H9 (cell line): ENCODE results near the gene CD151. TPM values are rescaled to one million over a fixed set of nuclear protein-coding genes. Genes with fewer than 3 reads are reported as not detected.

Experiments used
- DNase-seq: peaks from one replicate; pipeline ENCODE4 v3.0.0-alpha.2; 2017
- H2AFZ ChIP-seq: one replicate; pipeline ENCODE4 v1.6.1; 2013; ENCODE audit warnings: mild to moderate bottlenecking, low read length, control low read depth, moderate library complexity
- H2AK5ac ChIP-seq: 2 replicates; pipeline ENCODE4 v1.6.1; 2013; ENCODE audit warnings: low read length, control low read depth, mixed read lengths; ENCODE audit not compliant: insufficient read length
- H2BK120ac ChIP-seq: one replicate; pipeline ENCODE4 v1.6.1; 2013; ENCODE audit warnings: low read depth, mild to moderate bottlenecking, low read length, control low read depth, inconsistent platforms; ENCODE audit not compliant: poor library complexity, severe bottlenecking
- H2BK12ac ChIP-seq: 2 replicates; pipeline ENCODE4 v1.6.1; 2013; ENCODE audit warnings: low read length, control low read depth, mixed read lengths, low read depth; ENCODE audit not compliant: insufficient read length
- H2BK15ac ChIP-seq: 2 replicates; pipeline ENCODE4 v1.6.1; 2013; ENCODE audit warnings: low read depth, low read length, control low read depth
- H2BK20ac ChIP-seq: one replicate; pipeline ENCODE4 v1.6.1; 2013; ENCODE audit warnings: low read depth, mild to moderate bottlenecking, low read length, control low read depth, inconsistent platforms; ENCODE audit not compliant: poor library complexity, severe bottlenecking
- H2BK5ac ChIP-seq: 2 replicates; pipeline ENCODE4 v1.6.1; 2013; ENCODE audit warnings: low read length, control low read depth, mixed read lengths; ENCODE audit not compliant: insufficient read length
- H3K14ac ChIP-seq: 2 replicates; pipeline ENCODE4 v1.6.1; 2013; ENCODE audit warnings: low read length, control low read depth; ENCODE audit not compliant: insufficient read depth
- H3K18ac ChIP-seq: 2 replicates; pipeline ENCODE4 v1.6.1; 2013; ENCODE audit warnings: low read depth, mild to moderate bottlenecking, mixed read lengths, low read length, control low read depth; ENCODE audit not compliant: insufficient read length
- H3K23ac ChIP-seq: 2 replicates; pipeline ENCODE4 v1.6.1; 2013; ENCODE audit warnings: low read length, control low read depth, mixed read lengths, low read depth; ENCODE audit not compliant: insufficient read length
- H3K23me2 ChIP-seq: 2 replicates; pipeline ENCODE4 v1.6.1; 2013; ENCODE audit warnings: low read depth, mild to moderate bottlenecking, mixed read lengths, low read length, control low read depth; ENCODE audit not compliant: insufficient read length, poor library complexity, severe bottlenecking
- H3K27ac ChIP-seq: 2 replicates; pipeline ENCODE4 v1.5.1; 2013; ENCODE audit warnings: low read length, control low read depth, mixed read lengths, low read depth; ENCODE audit not compliant: insufficient read length
- H3K27me3 ChIP-seq: 2 replicates; pipeline ENCODE4 v1.6.1; 2013; ENCODE audit warnings: low read length, control low read depth, inconsistent platforms; ENCODE audit not compliant: insufficient read depth
- H3K4ac ChIP-seq: 2 replicates; pipeline ENCODE4 v1.6.1; 2013; ENCODE audit warnings: low read depth, mild to moderate bottlenecking, control low read depth, inconsistent platforms, low read length, moderate library complexity
- H3K4me1 ChIP-seq: 2 replicates; pipeline ENCODE4 v1.6.1; 2013; ENCODE audit warnings: low read length, control low read depth, inconsistent platforms; ENCODE audit not compliant: insufficient read depth
- H3K4me2 ChIP-seq: 2 replicates; pipeline ENCODE4 v1.6.1; 2013; ENCODE audit warnings: low read length, control low read depth, mixed read lengths; ENCODE audit not compliant: insufficient read length, insufficient read depth
- H3K56ac ChIP-seq: 2 replicates; pipeline ENCODE4 v1.6.1; 2013; ENCODE audit warnings: low read depth, mild to moderate bottlenecking, mixed read lengths, low read length, control low read depth; ENCODE audit not compliant: insufficient read length
- H3K79me1 ChIP-seq: 2 replicates; pipeline ENCODE4 v1.6.1; 2013; ENCODE audit warnings: low read depth, mild to moderate bottlenecking, moderate library complexity, low read length, control low read depth, inconsistent platforms; ENCODE audit not compliant: insufficient read depth, poor library complexity, severe bottlenecking
- H3K79me2 ChIP-seq: 2 replicates; pipeline ENCODE4 v1.6.1; 2013; ENCODE audit warnings: low read length, control low read depth, inconsistent platforms; ENCODE audit not compliant: insufficient read depth
- H3K9ac ChIP-seq: 2 replicates; pipeline ENCODE4 v1.6.1; 2013; ENCODE audit warnings: low read length, control low read depth, mixed read lengths; ENCODE audit not compliant: insufficient read length; ENCODE audit errors: extremely low read depth
- H3K9me3 ChIP-seq: one replicate; pipeline ENCODE4 v1.6.1; 2013; ENCODE audit warnings: low read depth, low read length, inconsistent platforms; ENCODE audit not compliant: control insufficient read depth
- H3T11ph ChIP-seq: one replicate; pipeline ENCODE4 v1.6.1; 2013; ENCODE audit warnings: mild to moderate bottlenecking, low read length, control low read depth, inconsistent platforms
- H4K20me1 ChIP-seq: one replicate; pipeline ENCODE4 v1.6.1; 2013; ENCODE audit not compliant: control insufficient read depth, insufficient read length, insufficient read depth
- H4K5ac ChIP-seq: 2 replicates; pipeline ENCODE4 v1.6.1; 2013; ENCODE audit warnings: low read depth, mild to moderate bottlenecking, mixed read lengths, low read length, control low read depth; ENCODE audit not compliant: insufficient read length
- H4K8ac ChIP-seq: replicated peaks from 2 replicates; pipeline ENCODE4 v1.6.1; 2013; ENCODE audit warnings: low read length, control low read depth, mixed read lengths, low read depth; ENCODE audit not compliant: insufficient read length
- H4K91ac ChIP-seq: 2 replicates; pipeline ENCODE4 v1.6.1; 2013; ENCODE audit warnings: low read depth, mild to moderate bottlenecking, moderate library complexity, mixed read lengths, low read length, control low read depth; ENCODE audit not compliant: insufficient read length
- H3K27ac Mint-ChIP-seq, 3 experiments: 2 replicates in 2 of 3; 3 replicates in 1 of 3; pipeline ENCODE4 v1.8.0; 2020 to 2021; ENCODE audit warnings: mixed read lengths in 3 of 3, mild to moderate bottlenecking in 1 of 3, moderate library complexity in 1 of 3
- H3K27me3 Mint-ChIP-seq: 2 replicates; pipeline ENCODE4 v1.8.0; 2021; ENCODE audit warnings: low read depth, mild to moderate bottlenecking, moderate library complexity, mixed read lengths
- H3K36me3 Mint-ChIP-seq, 3 experiments: 2 replicates in 2 of 3; 3 replicates in 1 of 3; pipeline ENCODE4 v1.8.0; 2020 to 2021; ENCODE audit warnings: low read depth in 3 of 3, mixed read lengths in 3 of 3; ENCODE audit not compliant: insufficient read depth in 1 of 3
- H3K4me1 Mint-ChIP-seq, 2 experiments: 2 replicates each; pipeline ENCODE4 v1.8.0; 2020; ENCODE audit warnings: mixed read lengths in 2 of 2
- H3K4me3 Mint-ChIP-seq, 2 experiments: 2 replicates in 1 of 2; 3 replicates in 1 of 2; pipeline ENCODE4 v1.8.0; 2020 to 2021; ENCODE audit warnings: mild to moderate bottlenecking in 2 of 2, mixed read lengths in 2 of 2, moderate library complexity in 1 of 2
- H3K9me3 Mint-ChIP-seq, 2 experiments: 2 replicates in 1 of 2; 3 replicates in 1 of 2; pipeline ENCODE4 v1.8.0; 2020; ENCODE audit warnings: mild to moderate bottlenecking in 2 of 2, mixed read lengths in 2 of 2, moderate library complexity in 1 of 2
- CTCF ChIP-seq: fragments of 200-600 bp; sonication (generic); conservative IDR thresholded peaks from 3 replicates; pipeline ENCODE4 v1.8.0; 2021; ENCODE audit warnings: antibody characterized with exemption, mild to moderate bottlenecking
- WGBS: extraction: QIAGEN DNeasy Blood & Tissue Kit; methylation state at CpG from one replicate; pipeline ENCODE4 v1.1.7; 2013; ENCODE audit warnings: missing lambda C conversion rate, low lambda C conversion rate, mixed read lengths; ENCODE audit not compliant: insufficient read length; ENCODE audit errors: extremely low coverage; 5-methylcytosine and 5-hydroxymethylcytosine counted together
- total RNA-seq: library from RNA; stranded (reverse); gene quantifications from 2 replicates; pipeline ENCODE4 v1.2.1, GENCODE V29; 2021

CD151 gene
- total RNA-seq, 1 experiment from 2014 or later, result 138 TPM

GRCh38 chr11:869399-870126, 36.8 kb downstream of the CD151 start:
- Mint-ChIP-seq H3K27ac (peak overlapping the region in 1 of 3 experiments; percentile 52; a peak in 1 of 7 replicates), H3K9me3 (no peaks in the 10 kb centered on the region), H3K4me3 (no peak overlapping the region), H3K4me1 (peaks cover 4 to 8% of the 10 kb centered on the region in 2 experiments), H3K36me3 (peaks cover 8 to 34% (median 28%) of the 10 kb centered on the region in 3 experiments), H3K27me3 (peaks cover 3% of the 10 kb centered on the region; the same call in 1 of the 2 replicates)
- no peaks in the 10 kb centered on the region for H3K23me2 ChIP-seq
- no peak overlapping the region for H2AK5ac ChIP-seq
- no peak overlapping the region for H4K91ac ChIP-seq
- H3K9ac ChIP-seq, result no peak overlapping the region
- no peak overlapping the region for H3K14ac ChIP-seq
- no peak overlapping the region for H2BK20ac ChIP-seq
- no peak overlapping the region for H3K18ac ChIP-seq
- H3K23ac ChIP-seq, result no peak overlapping the region
- H3K4ac ChIP-seq, result no peak overlapping the region
- H3K4me2 ChIP-seq, result no peak overlapping the region
- no peak overlapping the region for H3K27ac ChIP-seq
- no peak overlapping the region for H2AFZ ChIP-seq
- H3T11ph ChIP-seq, result no peak overlapping the region
- H4K5ac ChIP-seq, result no peak overlapping the region
- no peak overlapping the region for H2BK5ac ChIP-seq
- no peaks in the 10 kb centered on the region for H4K20me1 ChIP-seq
- H3K56ac ChIP-seq, result no peak overlapping the region
- H3K79me2 ChIP-seq, result no peaks in the 10 kb centered on the region
- WGBS, result no CpG with 5 or more reads among the region's 25 CpGs
- no peak overlapping the region for H2BK120ac ChIP-seq
- no peak for TF ChIP-seq CTCF
- no peak for DNase-seq
- no peaks in the 10 kb centered on the region for H3K4me1 ChIP-seq
- H4K8ac ChIP-seq, result no peak overlapping the region
- H3K79me1 ChIP-seq, result no peaks in the 10 kb centered on the region
- no peak overlapping the region for H2BK12ac ChIP-seq
- no peaks in the 10 kb centered on the region for H3K27me3 ChIP-seq
- H3K9me3 ChIP-seq, result no peaks in the 10 kb centered on the region
- no peak overlapping the region for H2BK15ac ChIP-seq
